Activated T-helper 1 cell treated with Interleukin-2 at 50 U/mL for 16 hours (primary cell): ENCODE results near the gene STARD8.

Source experiments
- DNase-seq: peaks from one replicate; pipeline ENCODE4 v3.0.0-alpha.2; 2020; ENCODE audit warnings: low read depth

The STARD8 gene

GRCh38 chrX:68693481-68694434, 46.3 kb downstream of the STARD8 start:
- DNase-seq: no peak

- DNase-seq: no peak
These were observed 47.2 kb downstream of the STARD8 start for GRCh38 chrX:68694435-68695205.

GRCh38 chrX:68695206-68695845, 47.9 kb downstream of the STARD8 start:
- DNase-seq: no peak

GRCh38 chrX:68696267-68696990, 49.0 kb downstream of the STARD8 start:
- DNase-seq: no peak

GRCh38 chrX:68697036-68697435, 49.6 kb downstream of the STARD8 start:
- no peak for DNase-seq

GRCh38 chrX:68697465-68698125, 50.1 kb downstream of the STARD8 start:
- no peak for DNase-seq

- DNase-seq: no peak
These were observed 51.5 kb downstream of the STARD8 start for GRCh38 chrX:68698942-68699341.

- DNase-seq: no peak
These were observed 52.7 kb downstream of the STARD8 start for GRCh38 chrX:68699960-68700746.

- DNase-seq: no peak
These were observed 55.9 kb downstream of the STARD8 start for GRCh38 chrX:68703369-68703768.

GRCh38 chrX:68703846-68704245, 56.4 kb downstream of the STARD8 start:
- DNase-seq: no peak

GRCh38 chrX:68705986-68706385, 58.5 kb downstream of the STARD8 start:
- no peak for DNase-seq

GRCh38 chrX:68708503-68709290, 61.2 kb downstream of the STARD8 start:
- no peak for DNase-seq

- no peak for DNase-seq
These were observed 63.6 kb downstream of the STARD8 start for GRCh38 chrX:68710870-68711576.

GRCh38 chrX:68711845-68712244, 64.4 kb downstream of the STARD8 start:
- DNase-seq: no peak

GRCh38 chrX:68714856-68715255, 67.4 kb downstream of the STARD8 start:
- DNase-seq: no peak

- DNase-seq: no peak
These were observed 69.7 kb downstream of the STARD8 start for GRCh38 chrX:68717196-68717595.

- no peak for DNase-seq
These were observed 70.4 kb downstream of the STARD8 start for GRCh38 chrX:68717663-68718442.

- no peak for DNase-seq
These were observed 71.0 kb downstream of the STARD8 start for GRCh38 chrX:68718443-68718820.
